ENCODE measurements around the gene PLCL2. TPM values are rescaled to one million over a fixed set of nuclear protein-coding genes. Genes with fewer than 3 reads are reported as not detected.
"Not testable (repeated sequence)": the region's sequence is repeated elsewhere in the genome, so short reads cannot be mapped to it uniquely, and the experiment has no call there.

Gene PLCL2
- total RNA-seq, 1 donor from 2014 or later, result 0.85 TPM

DNA sequence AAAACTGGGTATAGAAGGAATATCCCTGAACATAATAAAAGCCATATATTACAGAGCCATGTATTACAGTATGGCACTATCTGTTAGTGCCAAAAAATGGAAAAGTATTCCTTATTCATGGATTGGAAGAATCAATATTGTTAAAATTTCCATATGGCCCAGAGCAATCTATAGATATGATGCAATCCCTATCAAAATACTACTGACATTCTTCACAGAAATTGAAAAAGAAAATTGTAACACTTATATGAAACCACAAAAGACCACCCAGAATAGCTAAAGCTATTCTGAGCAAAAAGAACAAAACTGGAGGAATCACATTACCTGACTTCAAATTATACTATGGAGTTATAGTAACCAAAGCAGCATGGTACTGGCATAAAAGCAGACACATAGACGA is 218.8 kb downstream of the PLCL2 start:
- Mint-ChIP-seq H3K9me3 (ENCODE audit: low read depth) (peaks cover 29% of the 10 kb centered on the region), H3K27ac (ENCODE audit: unreplicated experiment) (no peak overlapping the region), H3K36me3 (ENCODE audit: low read depth) (peaks cover 3% of the 10 kb centered on the region), H3K27me3 (ENCODE audit: low read depth) (peaks cover 9% of the 10 kb centered on the region), H3K4me3 (ENCODE audit: unreplicated experiment) (no peak overlapping the region), H3K4me1 (ENCODE audit: low read depth) (no peaks in the 10 kb centered on the region)
- TF ChIP-seq, protein P1, sequence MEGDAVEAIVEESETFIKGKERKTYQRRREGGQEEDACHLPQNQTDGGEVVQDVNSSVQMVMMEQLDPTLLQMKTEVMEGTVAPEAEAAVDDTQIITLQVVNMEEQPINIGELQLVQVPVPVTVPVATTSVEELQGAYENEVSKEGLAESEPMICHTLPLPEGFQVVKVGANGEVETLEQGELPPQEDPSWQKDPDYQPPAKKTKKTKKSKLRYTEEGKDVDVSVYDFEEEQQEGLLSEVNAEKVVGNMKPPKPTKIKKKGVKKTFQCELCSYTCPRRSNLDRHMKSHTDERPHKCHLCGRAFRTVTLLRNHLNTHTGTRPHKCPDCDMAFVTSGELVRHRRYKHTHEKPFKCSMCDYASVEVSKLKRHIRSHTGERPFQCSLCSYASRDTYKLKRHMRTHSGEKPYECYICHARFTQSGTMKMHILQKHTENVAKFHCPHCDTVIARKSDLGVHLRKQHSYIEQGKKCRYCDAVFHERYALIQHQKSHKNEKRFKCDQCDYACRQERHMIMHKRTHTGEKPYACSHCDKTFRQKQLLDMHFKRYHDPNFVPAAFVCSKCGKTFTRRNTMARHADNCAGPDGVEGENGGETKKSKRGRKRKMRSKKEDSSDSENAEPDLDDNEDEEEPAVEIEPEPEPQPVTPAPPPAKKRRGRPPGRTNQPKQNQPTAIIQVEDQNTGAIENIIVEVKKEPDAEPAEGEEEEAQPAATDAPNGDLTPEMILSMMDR (IDR thresholded peaks at IDR 0.05), result no peak
- DNase-seq (ENCODE audit: low spot score), result no peak

GRCh38 chr3:17106801-17107200 is 222.0 kb downstream of the PLCL2 start:
- not testable (repeated sequence) for DNase-seq (ENCODE audit: low spot score); H3K4me3 Mint-ChIP-seq (ENCODE audit: unreplicated experiment); H3K27ac Mint-ChIP-seq (ENCODE audit: unreplicated experiment); H3K4me1 Mint-ChIP-seq (ENCODE audit: low read depth); H3K36me3 Mint-ChIP-seq (ENCODE audit: low read depth)
- peaks cover 18% of the 10 kb centered on the region for H3K9me3 Mint-ChIP-seq (ENCODE audit: low read depth)
- H3K27me3 Mint-ChIP-seq (ENCODE audit: low read depth), result peaks cover 11% of the 10 kb centered on the region

DNA sequence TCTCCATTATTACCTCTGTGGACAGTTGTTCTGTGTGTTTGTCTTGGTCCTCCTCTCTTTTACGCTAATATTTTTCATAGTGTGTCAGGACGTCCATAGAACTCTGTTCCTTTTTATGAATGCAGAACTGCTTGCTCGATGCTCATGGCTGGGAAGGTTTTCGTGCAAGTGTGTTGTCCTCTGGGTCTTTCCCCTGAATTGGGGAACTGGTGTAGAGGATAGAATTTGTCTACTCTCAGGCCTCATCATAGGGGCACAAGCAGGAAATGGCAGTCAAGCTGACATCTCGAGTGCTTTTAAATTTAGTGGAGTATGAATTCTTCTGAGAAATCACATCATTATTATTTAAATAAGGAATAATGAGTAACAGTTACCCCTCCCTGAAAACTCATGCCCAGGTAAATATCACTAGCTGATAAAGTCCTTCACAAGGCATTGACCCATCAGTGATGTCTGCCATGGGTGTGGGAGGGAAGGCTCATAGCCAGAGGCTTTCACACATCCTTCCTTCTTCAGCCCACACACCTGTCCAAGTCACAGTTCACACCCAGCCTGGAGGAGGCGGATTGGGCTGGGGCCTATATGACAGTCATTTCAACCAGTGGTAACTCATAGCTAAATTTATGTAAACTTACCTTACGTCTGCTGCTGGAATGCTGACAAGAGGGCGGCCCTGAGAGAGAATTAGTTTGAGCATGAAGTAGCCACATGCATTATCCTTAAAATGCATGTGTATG is 226.1 kb downstream of the PLCL2 start:
- no peak for DNase-seq (ENCODE audit: low spot score)
- TF ChIP-seq, protein P1 (IDR thresholded peaks at IDR 0.05), result no peak
- Mint-ChIP-seq H3K27ac (ENCODE audit: unreplicated experiment) (no peak overlapping the region), H3K9me3 (ENCODE audit: low read depth) (no peaks in the 10 kb centered on the region), H3K36me3 (ENCODE audit: low read depth) (no peaks in the 10 kb centered on the region), H3K4me3 (ENCODE audit: unreplicated experiment) (no peak overlapping the region), H3K27me3 (ENCODE audit: low read depth) (peaks cover 5% of the 10 kb centered on the region), H3K4me1 (ENCODE audit: low read depth) (no peaks in the 10 kb centered on the region)

GRCh38 chr3:17111586-17111985 is 226.8 kb downstream of the PLCL2 start:
- no peak overlapping the region for H3K4me3 Mint-ChIP-seq (ENCODE audit: unreplicated experiment)
- H3K27me3 Mint-ChIP-seq (ENCODE audit: low read depth), result peaks cover 5% of the 10 kb centered on the region
- H3K9me3 Mint-ChIP-seq (ENCODE audit: low read depth), result no peaks in the 10 kb centered on the region
- no peaks in the 10 kb centered on the region for H3K4me1 Mint-ChIP-seq (ENCODE audit: low read depth)
- no peaks in the 10 kb centered on the region for H3K36me3 Mint-ChIP-seq (ENCODE audit: low read depth)
- TF ChIP-seq, protein P1 (IDR thresholded peaks at IDR 0.05), result no peak
- DNase-seq (ENCODE audit: low spot score), result no peak
- no peak overlapping the region for H3K27ac Mint-ChIP-seq (ENCODE audit: unreplicated experiment)

DNA sequence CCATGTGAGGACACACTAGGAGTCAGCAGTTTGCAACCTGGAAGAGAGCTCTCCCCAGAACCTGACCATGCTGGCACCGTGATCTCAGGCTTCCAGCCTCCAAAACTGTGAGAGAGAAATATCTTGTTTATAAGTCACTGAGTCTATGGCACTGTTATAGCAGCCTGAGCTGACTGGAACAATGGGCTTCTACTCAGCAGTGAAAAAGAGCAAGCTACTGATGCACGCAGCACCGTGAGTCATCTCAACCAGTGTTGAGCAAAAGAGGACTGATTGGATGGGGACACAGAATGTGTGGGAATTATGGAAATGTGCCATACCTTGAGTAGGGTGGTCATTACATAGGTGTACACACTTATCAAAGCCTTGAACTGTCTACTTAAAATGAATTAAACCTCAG is 230.4 kb downstream of the PLCL2 start:
- DNase-seq (ENCODE audit: low spot score), result no peak
- Mint-ChIP-seq H3K36me3 (ENCODE audit: low read depth) (no peaks in the 10 kb centered on the region), H3K9me3 (ENCODE audit: low read depth) (no peaks in the 10 kb centered on the region), H3K4me3 (ENCODE audit: unreplicated experiment) (no peak overlapping the region), H3K27me3 (ENCODE audit: low read depth) (no peaks in the 10 kb centered on the region), H3K4me1 (ENCODE audit: low read depth) (no peaks in the 10 kb centered on the region), H3K27ac (ENCODE audit: unreplicated experiment) (no peak overlapping the region)
- TF ChIP-seq, protein P1 (IDR thresholded peaks at IDR 0.05), result no peak
